GM13976 (cell line): ENCODE measurements around the gene MICAL3.

Source experiments
- DNase-seq: peaks from one replicate; pipeline ENCODE4 v3.0.0; 2012; ENCODE audit warnings: low spot score
- in situ Hi-C: fragments of 300-500 bp; cut with MboI; formaldehyde crosslinking; loops from one replicate; pipeline ENCODE4 v1.12.0; 2022; ENCODE audit warnings: low sequenced_read_pairs, mixed read lengths, inconsistent platforms; ENCODE audit not compliant: unreplicated experiment
- TF ChIP-seq, protein P1 (sequence below): IDR thresholded peaks from 2 replicates; pipeline ENCODE4 v1.5.1; 2012; ENCODE audit warnings: borderline replicate concordance, mild to moderate bottlenecking; ENCODE audit not compliant: insufficient read depth; ENCODE audit errors: extremely low read depth, missing control alignments, control extremely low read depth

Gene MICAL3

DNA sequence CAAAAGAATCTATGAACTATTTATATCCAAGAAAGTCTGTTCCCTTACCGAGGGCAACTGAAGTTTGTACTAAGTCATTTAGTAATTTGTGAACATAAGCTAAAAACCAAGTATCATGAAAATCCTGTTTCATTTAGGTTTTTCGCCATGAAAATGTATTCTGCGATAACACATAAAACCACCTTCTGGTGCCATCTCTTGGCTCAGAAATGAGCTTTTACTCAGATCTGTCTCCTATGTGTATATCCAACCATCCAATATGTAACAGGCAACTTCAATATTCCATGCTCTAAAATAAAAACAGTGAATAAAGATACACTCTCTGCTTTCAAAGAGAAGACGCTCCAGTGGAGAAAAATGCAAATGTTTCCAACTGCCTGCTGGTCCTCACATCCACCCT, 132.0 kb downstream of the MICAL3 start:
- in situ Hi-C loops, result no loop called here
- TF ChIP-seq, protein P1, sequence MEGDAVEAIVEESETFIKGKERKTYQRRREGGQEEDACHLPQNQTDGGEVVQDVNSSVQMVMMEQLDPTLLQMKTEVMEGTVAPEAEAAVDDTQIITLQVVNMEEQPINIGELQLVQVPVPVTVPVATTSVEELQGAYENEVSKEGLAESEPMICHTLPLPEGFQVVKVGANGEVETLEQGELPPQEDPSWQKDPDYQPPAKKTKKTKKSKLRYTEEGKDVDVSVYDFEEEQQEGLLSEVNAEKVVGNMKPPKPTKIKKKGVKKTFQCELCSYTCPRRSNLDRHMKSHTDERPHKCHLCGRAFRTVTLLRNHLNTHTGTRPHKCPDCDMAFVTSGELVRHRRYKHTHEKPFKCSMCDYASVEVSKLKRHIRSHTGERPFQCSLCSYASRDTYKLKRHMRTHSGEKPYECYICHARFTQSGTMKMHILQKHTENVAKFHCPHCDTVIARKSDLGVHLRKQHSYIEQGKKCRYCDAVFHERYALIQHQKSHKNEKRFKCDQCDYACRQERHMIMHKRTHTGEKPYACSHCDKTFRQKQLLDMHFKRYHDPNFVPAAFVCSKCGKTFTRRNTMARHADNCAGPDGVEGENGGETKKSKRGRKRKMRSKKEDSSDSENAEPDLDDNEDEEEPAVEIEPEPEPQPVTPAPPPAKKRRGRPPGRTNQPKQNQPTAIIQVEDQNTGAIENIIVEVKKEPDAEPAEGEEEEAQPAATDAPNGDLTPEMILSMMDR, result no peak
- DNase-seq, result no peak

- in situ Hi-C loops, result no loop called here
- no peak for DNase-seq
- TF ChIP-seq, protein P1, result no peak
Measured at GRCh38 chr22:17891481-17892167, 132.7 kb downstream of the MICAL3 start.

DNA sequence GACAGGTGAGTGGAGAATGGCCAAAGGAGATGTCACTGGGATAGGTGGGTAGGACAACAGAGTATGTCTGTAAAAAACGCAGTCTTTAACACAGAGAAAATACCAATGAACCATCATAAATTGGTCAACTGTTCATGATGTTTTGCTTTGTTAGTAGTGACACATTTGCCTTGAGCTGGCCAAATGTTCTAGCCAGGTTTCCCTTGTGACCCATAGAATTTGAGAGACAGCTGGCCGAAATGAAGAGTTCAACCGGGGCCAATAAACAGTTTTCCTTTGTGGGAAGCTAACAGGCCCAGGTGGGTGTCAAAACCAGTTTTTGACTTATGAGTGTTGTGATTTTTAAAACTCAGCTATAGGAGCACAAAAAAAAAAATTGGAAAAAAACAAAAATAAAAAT, 133.5 kb downstream of the MICAL3 start:
- in situ Hi-C loops, result no loop called here
- TF ChIP-seq, protein P1, result no peak
- no peak for DNase-seq

DNA sequence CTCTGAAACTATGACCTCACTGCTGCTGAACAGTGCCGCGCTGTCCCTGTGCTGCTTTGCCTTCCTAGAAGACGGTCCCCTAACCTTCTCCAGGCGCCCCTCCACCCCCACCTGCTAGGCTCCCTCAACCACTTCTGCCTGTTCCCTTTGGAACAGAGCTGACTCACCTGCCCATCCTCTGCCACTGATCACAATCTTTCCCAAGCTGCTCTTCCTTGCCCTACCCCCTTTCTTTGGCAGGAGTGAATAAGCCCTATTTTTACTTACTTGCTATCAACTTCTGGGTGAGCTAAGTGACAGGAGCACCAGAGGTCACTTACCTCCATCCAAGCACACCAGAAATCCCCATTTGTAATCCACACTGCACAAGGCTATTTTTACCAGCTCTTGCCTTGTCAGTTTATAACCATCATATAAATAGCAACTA, 134.1 kb downstream of the MICAL3 start:
- no peak for DNase-seq
- in situ Hi-C loops, result no loop called here
- TF ChIP-seq, protein P1, result no peak

DNA sequence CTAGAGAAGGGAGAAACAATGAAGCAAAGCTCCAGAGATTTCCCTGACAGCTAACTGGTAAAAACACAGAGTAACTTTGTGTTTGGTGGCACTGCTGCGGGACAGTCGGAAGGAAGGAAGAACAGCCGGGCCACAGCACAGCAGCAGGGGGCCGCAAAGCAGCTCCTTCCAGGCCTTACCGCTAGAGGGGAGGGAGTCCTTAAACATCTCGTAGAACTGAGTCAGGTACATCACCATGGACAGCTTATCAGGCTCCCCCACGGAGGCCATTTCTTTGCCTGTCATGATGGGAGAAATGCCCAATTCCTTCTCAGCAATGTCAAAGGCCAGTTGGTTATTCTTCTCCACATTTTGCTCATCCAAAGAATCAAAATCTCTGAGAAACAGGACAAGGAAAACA, 135.5 kb downstream of the MICAL3 start:
- no peak for DNase-seq
- in situ Hi-C loops, result no loop called here
- TF ChIP-seq, protein P1, result no peak

DNA sequence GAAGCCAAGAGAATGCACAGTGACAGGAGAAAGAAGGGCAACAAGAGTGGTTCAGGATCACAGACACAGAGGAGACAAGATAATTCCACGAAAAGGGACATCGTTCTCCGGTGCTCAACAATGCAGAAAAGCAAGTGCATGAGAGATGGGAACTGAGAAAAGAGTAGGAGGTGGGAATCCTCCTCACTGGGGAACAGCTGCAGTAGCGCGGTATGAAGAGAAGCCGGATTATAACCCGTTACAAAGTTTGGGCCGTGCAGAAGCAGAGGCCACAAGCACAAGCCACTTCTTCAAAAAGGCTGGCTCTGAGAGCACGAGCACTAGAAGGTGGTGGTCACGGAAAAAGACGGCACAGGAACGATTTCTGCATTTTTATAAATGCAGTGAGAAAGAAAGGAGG, 135.9 kb downstream of the MICAL3 start:
- no peak for DNase-seq
- in situ Hi-C loops, result no loop called here

More for the DNA sequence above, 135.9 kb downstream of the MICAL3 start:
- TF ChIP-seq, protein P1, result no peak
